HepG2 (cell line): Measurements from ENCODE around the gene TRIM8. TPM values are rescaled to one million over a fixed set of nuclear protein-coding genes. Genes with fewer than 3 reads are reported as not detected.

Source experiments
- ARID2 ChIP-seq: sonication (generic); formaldehyde crosslinking; IDR thresholded peaks from 2 replicates; pipeline ENCODE4 v1.8.1; 2022; ENCODE audit warnings: mild to moderate bottlenecking, missing genetic modification reagents, borderline replicate concordance
- CHCHD3 ChIP-seq: sonication (generic); formaldehyde crosslinking; IDR thresholded peaks from 2 replicates; pipeline ENCODE4 v1.8.0; 2022; ENCODE audit warnings: mild to moderate bottlenecking, missing genetic modification reagents, moderate library complexity
- DMAP1 ChIP-seq: IDR thresholded peaks from 2 replicates; pipeline ENCODE4 v1.6.1; 2016
- JUN ChIP-seq: sonication (generic); formaldehyde crosslinking; IDR thresholded peaks from 2 replicates; pipeline ENCODE4 v1.4.0; 2020; ENCODE audit warnings: mild to moderate bottlenecking, missing genetic modification reagents
- MAFG ChIP-seq: sonication (generic); formaldehyde crosslinking; IDR thresholded peaks from 2 replicates; pipeline ENCODE4 v1.5.1; 2020; ENCODE audit warnings: mild to moderate bottlenecking, missing genetic modification reagents
- MAZ ChIP-seq, 2 experiments: sonication (generic) in 1 of 2; formaldehyde crosslinking in 1 of 2; IDR thresholded peaks; 2 replicates each; pipeline versions ENCODE4 v1.5.0 to v1.6.1; 2012 to 2020; ENCODE audit warnings: low read depth in 2 of 2, mild to moderate bottlenecking in 2 of 2, borderline replicate concordance in 1 of 2, improper control_type of control experiment in 1 of 2, low read length in 1 of 2, missing genetic modification reagents in 1 of 2, moderate library complexity in 1 of 2
- RAD51 ChIP-seq: fragments of 450-650 bp; IDR thresholded peaks from 2 replicates; pipeline ENCODE4 v1.6.1; 2016; ENCODE audit warnings: borderline replicate concordance
- RBM39 ChIP-seq: fragments of 200-400 bp; formaldehyde crosslinking; IDR thresholded peaks from one replicate; pipeline ENCODE4 v1.6.1; 2018; ENCODE audit warnings: antibody characterized with exemption, mild to moderate bottlenecking, low read depth, low read length; ENCODE audit not compliant: poor library complexity, severe bottlenecking
- REXO4 ChIP-seq: sonication (generic); formaldehyde crosslinking; IDR thresholded peaks from 2 replicates; pipeline ENCODE4 v1.8.0; 2022; ENCODE audit warnings: missing genetic modification reagents, mild to moderate bottlenecking, borderline replicate concordance
- SMC3 ChIP-seq: IDR thresholded peaks from 2 replicates; pipeline ENCODE4 v1.6.1; 2011; ENCODE audit warnings: low read length, improper control_type of control experiment
- SNRNP70 ChIP-seq: fragments of 200-400 bp; formaldehyde crosslinking; IDR thresholded peaks from 2 replicates; pipeline ENCODE4 v1.6.1; 2017; ENCODE audit warnings: mild to moderate bottlenecking, low read depth, low read length, moderate library complexity
- TOPORS ChIP-seq: sonication (generic); formaldehyde crosslinking; IDR thresholded peaks from 2 replicates; pipeline ENCODE4 v1.8.0; 2023; ENCODE audit warnings: mild to moderate bottlenecking, missing genetic modification reagents
- ZFYVE20 ChIP-seq: sonication (generic); formaldehyde crosslinking; IDR thresholded peaks from 2 replicates; pipeline ENCODE4 v1.8.0; 2023; ENCODE audit warnings: low read depth, mild to moderate bottlenecking, moderate library complexity, missing genetic modification reagents, borderline replicate concordance
- ZNF326 ChIP-seq: sonication (generic); formaldehyde crosslinking; IDR thresholded peaks from 2 replicates; pipeline ENCODE4 v1.4.0; 2020; ENCODE audit warnings: missing genetic modification reagents, borderline replicate concordance
- ZNF432 ChIP-seq: sonication (generic); formaldehyde crosslinking; IDR thresholded peaks from 2 replicates; pipeline ENCODE4 v1.5.0; 2020; ENCODE audit warnings: missing genetic modification reagents, mild to moderate bottlenecking, borderline replicate concordance
- ZNF549 ChIP-seq: sonication (generic); formaldehyde crosslinking; IDR thresholded peaks from 2 replicates; pipeline ENCODE4 v1.5.0; 2020; ENCODE audit warnings: missing genetic modification reagents
- ZNF572 ChIP-seq: sonication (generic); formaldehyde crosslinking; IDR thresholded peaks from 2 replicates; pipeline ENCODE4 v1.5.1; 2020; ENCODE audit warnings: mild to moderate bottlenecking, missing genetic modification reagents
- ZNF782 ChIP-seq: sonication (generic); formaldehyde crosslinking; IDR thresholded peaks from 2 replicates; pipeline ENCODE4 v1.4.0; 2020; ENCODE audit warnings: missing genetic modification reagents, mild to moderate bottlenecking, borderline replicate concordance
- polyA plus RNA-seq, 8 experiments: library from polyadenylated mRNA; depleted of rRNA in 3 of 8; stranded (reverse) in 7 of 8; unstranded in 1 of 8; fragments of >200 nt; fragmentation: Illumina TruSeq in 4 of 8; extraction: Trizol in 4 of 8; gene quantifications; 2 replicates each; pipeline versions ENCODE4 v1.2.1 to v1.2.3, GENCODE V29; 2011 to 2016; ENCODE audit warnings: low read depth in 4 of 8, missing spikeins in 1 of 8, mixed read lengths in 1 of 8; ENCODE audit not compliant: insufficient read depth in 1 of 8
- total RNA-seq, 5 experiments: library from RNA; depleted of rRNA; stranded (reverse); fragments of >200 nt; fragmentation: Illumina TruSeq; extraction: Trizol; gene quantifications; 2 replicates each; pipeline ENCODE4 v1.2.3, GENCODE V29; 2016; ENCODE audit warnings: low read depth in 1 of 5
- TF ChIP-seq, protein P1 (sequence below): sonication (generic); formaldehyde crosslinking; IDR thresholded peaks from 2 replicates; pipeline ENCODE4 v1.5.0; 2020; ENCODE audit warnings: missing genetic modification reagents
- TF ChIP-seq, protein P2 (sequence below): sonication (generic); formaldehyde crosslinking; IDR thresholded peaks from 2 replicates; pipeline ENCODE4 v1.5.0; 2020; ENCODE audit warnings: mild to moderate bottlenecking, missing genetic modification reagents, borderline replicate concordance
- TF ChIP-seq, protein P3 (sequence below): sonication (generic); formaldehyde crosslinking; IDR thresholded peaks from 2 replicates; pipeline ENCODE4 v1.4.0; 2020; ENCODE audit warnings: mild to moderate bottlenecking, missing genetic modification reagents

TRIM8 gene
- total and polyA plus RNA-seq, 2 of the 13 experiments (the other 11 are each of a cell fraction or from before 2014, with no cell fraction given), result 38.9 to 66.5 TPM

DNA sequence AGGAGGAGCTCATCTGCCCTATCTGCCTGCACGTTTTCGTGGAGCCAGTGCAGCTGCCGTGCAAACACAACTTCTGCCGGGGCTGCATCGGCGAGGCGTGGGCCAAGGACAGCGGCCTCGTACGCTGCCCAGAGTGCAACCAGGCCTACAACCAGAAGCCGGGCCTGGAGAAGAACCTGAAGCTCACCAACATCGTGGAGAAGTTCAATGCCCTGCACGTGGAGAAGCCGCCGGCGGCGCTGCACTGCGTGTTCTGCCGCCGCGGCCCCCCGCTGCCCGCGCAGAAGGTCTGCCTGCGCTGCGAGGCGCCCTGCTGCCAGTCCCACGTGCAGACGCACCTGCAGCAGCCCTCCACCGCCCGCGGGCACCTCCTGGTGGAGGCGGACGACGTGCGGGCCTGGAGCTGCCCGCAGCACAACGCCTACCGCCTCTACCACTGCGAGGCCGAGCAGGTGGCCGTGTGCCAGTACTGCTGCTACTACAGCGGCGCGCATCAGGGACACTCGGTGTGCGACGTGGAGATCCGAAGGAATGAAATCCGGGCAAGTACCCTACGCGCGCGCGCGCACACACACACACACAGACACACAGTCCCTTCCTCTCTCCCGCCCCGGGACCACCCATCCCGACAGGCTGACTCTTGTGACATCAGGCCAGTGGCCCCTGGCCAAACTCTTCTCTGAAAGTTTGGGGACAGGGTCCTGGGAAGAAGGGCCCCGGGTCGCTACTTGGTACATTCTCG is 538 bp downstream of the TRIM8 start (continued):
- TF ChIP-seq ZNF432 (no peak), ZNF549 (no peak), RBM39 (peak; percentile 46), ZNF782 (CRISPR knock-in tag) (peak; percentile 78), MAFG (CRISPR knock-in tag) (0 out of 2 replicates have a peak, but pooled peaks have one; percentile 25), JUN (peak; percentile 69), REXO4 (CRISPR knock-in tag) (0 out of 2 replicates have a peak, but pooled peaks have one; percentile 34), ZFYVE20 (CRISPR knock-in tag) (peak; percentile 97; the same call in 1 of the 2 replicates), SNRNP70 (no peak), ARID2 (CRISPR knock-in tag) (0 out of 2 replicates have a peak, but pooled peaks have one; percentile 72), MAZ (IDR thresholded peaks at IDR 0.05; ENCODE audit: borderline replicate concordance, low read depth, low read length) (0 out of 2 replicates have a peak, but pooled peaks have one; percentile 9), MAZ (CRISPR knock-in tag; IDR thresholded peaks at IDR 0.05; ENCODE audit: low read depth) (no peak; the same call in 1 of the 2 replicates), ZNF572 (CRISPR knock-in tag) (no peak), CHCHD3 (CRISPR knock-in tag) (peak; percentile 81; the same call in 1 of the 2 replicates), ZNF326 (no peak), SMC3 (no peak), DMAP1 (CRISPR knock-in tag) (peak; percentile 78; the same call in 1 of the 2 replicates), TOPORS (CRISPR knock-in tag) (peak; percentile 87), RAD51 (no peak)
- TF ChIP-seq, protein P1, sequence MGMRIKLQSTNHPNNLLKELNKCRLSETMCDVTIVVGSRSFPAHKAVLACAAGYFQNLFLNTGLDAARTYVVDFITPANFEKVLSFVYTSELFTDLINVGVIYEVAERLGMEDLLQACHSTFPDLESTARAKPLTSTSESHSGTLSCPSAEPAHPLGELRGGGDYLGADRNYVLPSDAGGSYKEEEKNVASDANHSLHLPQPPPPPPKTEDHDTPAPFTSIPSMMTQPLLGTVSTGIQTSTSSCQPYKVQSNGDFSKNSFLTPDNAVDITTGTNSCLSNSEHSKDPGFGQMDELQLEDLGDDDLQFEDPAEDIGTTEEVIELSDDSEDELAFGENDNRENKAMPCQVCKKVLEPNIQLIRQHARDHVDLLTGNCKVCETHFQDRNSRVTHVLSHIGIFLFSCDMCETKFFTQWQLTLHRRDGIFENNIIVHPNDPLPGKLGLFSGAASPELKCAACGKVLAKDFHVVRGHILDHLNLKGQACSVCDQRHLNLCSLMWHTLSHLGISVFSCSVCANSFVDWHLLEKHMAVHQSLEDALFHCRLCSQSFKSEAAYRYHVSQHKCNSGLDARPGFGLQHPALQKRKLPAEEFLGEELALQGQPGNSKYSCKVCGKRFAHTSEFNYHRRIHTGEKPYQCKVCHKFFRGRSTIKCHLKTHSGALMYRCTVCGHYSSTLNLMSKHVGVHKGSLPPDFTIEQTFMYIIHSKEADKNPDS, result 0 out of 2 replicates have a peak, but pooled peaks have one; percentile 41
- TF ChIP-seq, protein P2, sequence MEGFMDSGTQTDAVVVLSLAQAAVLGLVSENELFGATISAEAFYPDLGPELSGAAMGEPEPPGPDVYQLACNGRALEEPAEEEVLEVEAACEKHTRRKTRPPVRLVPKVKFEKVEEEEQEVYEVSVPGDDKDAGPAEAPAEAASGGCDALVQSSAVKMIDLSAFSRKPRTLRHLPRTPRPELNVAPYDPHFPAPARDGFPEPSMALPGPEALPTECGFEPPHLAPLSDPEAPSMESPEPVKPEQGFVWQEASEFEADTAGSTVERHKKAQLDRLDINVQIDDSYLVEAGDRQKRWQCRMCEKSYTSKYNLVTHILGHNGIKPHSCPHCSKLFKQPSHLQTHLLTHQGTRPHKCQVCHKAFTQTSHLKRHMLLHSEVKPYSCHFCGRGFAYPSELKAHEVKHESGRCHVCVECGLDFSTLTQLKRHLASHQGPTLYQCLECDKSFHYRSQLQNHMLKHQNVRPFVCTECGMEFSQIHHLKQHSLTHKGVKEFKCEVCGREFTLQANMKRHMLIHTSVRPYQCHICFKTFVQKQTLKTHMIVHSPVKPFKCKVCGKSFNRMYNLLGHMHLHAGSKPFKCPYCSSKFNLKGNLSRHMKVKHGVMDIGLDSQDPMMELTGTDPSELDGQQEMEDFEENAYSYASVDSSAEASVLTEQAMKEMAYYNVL, result peak; percentile 87
- TF ChIP-seq, protein P3, sequence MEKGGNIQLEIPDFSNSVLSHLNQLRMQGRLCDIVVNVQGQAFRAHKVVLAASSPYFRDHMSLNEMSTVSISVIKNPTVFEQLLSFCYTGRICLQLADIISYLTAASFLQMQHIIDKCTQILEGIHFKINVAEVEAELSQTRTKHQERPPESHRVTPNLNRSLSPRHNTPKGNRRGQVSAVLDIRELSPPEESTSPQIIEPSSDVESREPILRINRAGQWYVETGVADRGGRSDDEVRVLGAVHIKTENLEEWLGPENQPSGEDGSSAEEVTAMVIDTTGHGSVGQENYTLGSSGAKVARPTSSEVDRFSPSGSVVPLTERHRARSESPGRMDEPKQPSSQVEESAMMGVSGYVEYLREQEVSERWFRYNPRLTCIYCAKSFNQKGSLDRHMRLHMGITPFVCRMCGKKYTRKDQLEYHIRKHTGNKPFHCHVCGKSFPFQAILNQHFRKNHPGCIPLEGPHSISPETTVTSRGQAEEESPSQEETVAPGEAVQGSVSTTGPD (CRISPR knock-in tag), result no peak
